SH-SY5Y (cell line): ENCODE measurements around the gene ADIRF.

ENCODE experiments used
- GATA2 ChIP-seq: IDR thresholded peaks from 2 replicates; pipeline ENCODE4 v1.6.1; 2011; ENCODE audit warnings: mild to moderate bottlenecking, low read depth, low read length
- GATA3 ChIP-seq: IDR thresholded peaks from 2 replicates; pipeline ENCODE4 v1.6.1; 2011; ENCODE audit warnings: low read depth, mild to moderate bottlenecking, low read length, moderate library complexity

- TF ChIP-seq GATA3 = no peak
- TF ChIP-seq GATA2 = no peak
Measured at GRCh38 chr10:86945361-86946212, 22.7 kb upstream of the ADIRF start.
